ENCODE results near the gene HPCAL1. TPM values are rescaled to one million over a fixed set of nuclear protein-coding genes. Genes with fewer than 3 reads are reported as not detected.

HPCAL1 gene
- total and polyA plus RNA-seq, 2 donors (not counting 3 experiments of a cell fraction or from before 2014, with no cell fraction given) = 56.5 to 77.4 TPM

DNA sequence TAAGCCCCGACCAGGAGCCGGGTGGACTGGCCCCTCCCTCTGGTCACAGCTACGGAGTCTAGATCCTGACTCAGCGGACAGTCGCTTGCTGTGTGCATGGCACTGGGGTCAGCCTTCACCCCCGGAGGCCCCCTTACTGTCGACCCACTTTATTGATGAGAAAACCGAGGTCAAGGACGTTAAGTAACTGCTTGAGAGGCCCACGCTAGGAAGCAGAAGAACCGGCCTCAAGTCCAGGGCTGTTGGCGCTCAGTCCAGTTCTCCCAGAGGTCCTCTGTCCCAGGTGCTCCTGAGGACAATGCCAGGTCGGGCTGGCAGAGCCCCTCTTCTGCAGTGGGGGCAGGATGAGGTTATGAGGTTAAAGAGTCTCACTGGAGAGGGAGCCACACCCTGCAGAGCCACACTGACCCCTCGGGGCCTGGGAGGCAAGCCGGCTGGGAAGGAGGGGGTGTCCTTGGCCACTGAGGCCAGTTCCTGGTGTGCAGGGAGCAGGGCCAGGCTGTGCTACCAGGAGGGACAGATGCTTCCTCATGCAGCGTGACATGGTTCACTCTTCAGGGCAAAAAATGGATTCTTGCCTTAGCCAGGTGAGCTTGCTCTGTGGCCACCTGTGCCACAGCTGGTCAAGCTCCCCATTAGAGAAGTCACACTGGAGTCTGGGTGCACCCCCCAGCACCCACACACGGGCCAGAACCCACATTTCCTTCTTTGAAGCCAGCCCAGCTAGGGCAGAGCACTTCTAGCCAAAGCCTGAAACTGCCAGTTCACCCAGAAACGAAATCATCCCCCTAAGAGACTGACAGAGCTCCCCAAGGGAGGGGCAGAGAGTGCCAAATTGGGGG, 47.3 kb upstream of the HPCAL1 start:
- no peaks in the 10 kb centered on the region for H4K20me1 ChIP-seq (replicated peaks; ENCODE audit: control insufficient read depth, extremely low read depth, insufficient read depth, low read length)
- H3K9me3 ChIP-seq (replicated peaks; ENCODE audit: control insufficient read depth, insufficient read depth, low read length) = no peaks in the 10 kb centered on the region
- H3K4me2 ChIP-seq (ENCODE audit: insufficient read depth, low read length) = no peak overlapping the region
- H3K4me1 ChIP-seq (ENCODE audit: control insufficient read depth, extremely low read depth, insufficient read depth, low read length) = no peaks in the 10 kb centered on the region
- TF ChIP-seq JUN (IDR thresholded peaks at IDR 0.05; ENCODE audit: borderline replicate concordance, insufficient read depth, insufficient read length, low read depth) = no peak
- TF ChIP-seq, protein P1, sequence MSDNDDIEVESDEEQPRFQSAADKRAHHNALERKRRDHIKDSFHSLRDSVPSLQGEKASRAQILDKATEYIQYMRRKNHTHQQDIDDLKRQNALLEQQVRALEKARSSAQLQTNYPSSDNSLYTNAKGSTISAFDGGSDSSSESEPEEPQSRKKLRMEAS (IDR thresholded peaks at IDR 0.05; ENCODE audit: insufficient read depth, insufficient read length) = no peak
- TF ChIP-seq FOS (IDR thresholded peaks at IDR 0.05; ENCODE audit: borderline replicate concordance, insufficient read depth, low read length) = no peak
- no peak for TF ChIP-seq EZH2 (IDR thresholded peaks at IDR 0.05; ENCODE audit: borderline replicate concordance, low read depth, low read length, severe bottlenecking)
- no peak for TF ChIP-seq POLR2AphosphoS5 (IDR thresholded peaks at IDR 0.05; ENCODE audit: insufficient read depth, low read depth, low read length)
- TF ChIP-seq, protein P2, sequence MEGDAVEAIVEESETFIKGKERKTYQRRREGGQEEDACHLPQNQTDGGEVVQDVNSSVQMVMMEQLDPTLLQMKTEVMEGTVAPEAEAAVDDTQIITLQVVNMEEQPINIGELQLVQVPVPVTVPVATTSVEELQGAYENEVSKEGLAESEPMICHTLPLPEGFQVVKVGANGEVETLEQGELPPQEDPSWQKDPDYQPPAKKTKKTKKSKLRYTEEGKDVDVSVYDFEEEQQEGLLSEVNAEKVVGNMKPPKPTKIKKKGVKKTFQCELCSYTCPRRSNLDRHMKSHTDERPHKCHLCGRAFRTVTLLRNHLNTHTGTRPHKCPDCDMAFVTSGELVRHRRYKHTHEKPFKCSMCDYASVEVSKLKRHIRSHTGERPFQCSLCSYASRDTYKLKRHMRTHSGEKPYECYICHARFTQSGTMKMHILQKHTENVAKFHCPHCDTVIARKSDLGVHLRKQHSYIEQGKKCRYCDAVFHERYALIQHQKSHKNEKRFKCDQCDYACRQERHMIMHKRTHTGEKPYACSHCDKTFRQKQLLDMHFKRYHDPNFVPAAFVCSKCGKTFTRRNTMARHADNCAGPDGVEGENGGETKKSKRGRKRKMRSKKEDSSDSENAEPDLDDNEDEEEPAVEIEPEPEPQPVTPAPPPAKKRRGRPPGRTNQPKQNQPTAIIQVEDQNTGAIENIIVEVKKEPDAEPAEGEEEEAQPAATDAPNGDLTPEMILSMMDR (IDR thresholded peaks at IDR 0.05; ENCODE audit: extremely low read depth in 1 of 2, insufficient read depth in 1 of 2, low read depth in 1 of 2, low read length in 2 of 2) = no peak
- no peak for TF ChIP-seq MYC (IDR thresholded peaks at IDR 0.05; ENCODE audit: low read depth, low read length)
- no peak for TF ChIP-seq POLR2A (IDR thresholded peaks at IDR 0.05; ENCODE audit: low read depth, low read length)
- TF ChIP-seq GATA2 (IDR thresholded peaks at IDR 0.05; ENCODE audit: insufficient read depth, insufficient read length, low read depth, low read length) = no peak
- FAIRE-seq (no peak), DNase-seq (ENCODE audit: low read depth, low spot score) (no peak)
- H3K4me3 ChIP-seq (replicated peaks in 1 of 3; ENCODE audit: insufficient read depth in 1 of 3, low read depth in 1 of 3, low read length in 3 of 3) = no peak overlapping the region
- H3K36me3 ChIP-seq (ENCODE audit: control insufficient read depth in 2 of 2, extremely low read depth in 1 of 2, insufficient read depth in 2 of 2, low read length in 2 of 2) = no peaks in the 10 kb centered on the region
- no peaks in the 10 kb centered on the region for H3K27me3 ChIP-seq (ENCODE audit: control insufficient read depth in 2 of 2, insufficient read depth in 2 of 2, low read length in 2 of 2)
- no peak overlapping the region for H3K9ac ChIP-seq (replicated peaks; ENCODE audit: extremely low read depth, insufficient read depth, low read length)
- H3K27ac ChIP-seq (ENCODE audit: insufficient read depth, low read depth, low read length) = no peak overlapping the region
- no TSS peak for BruUV-seq (replicated peaks)
- H3K9me1 ChIP-seq (replicated peaks; ENCODE audit: control insufficient read depth, extremely low read depth, insufficient read depth, low read length) = no peaks in the 10 kb centered on the region
- dilution Hi-C loops (cut with MboI; ENCODE audit: extremely low pct_ligation_motif_present, low sequenced_read_pairs) = no loop called here
- POLR2A ChIA-PET = no interaction called here
- intact Hi-C loops (cut with micrococcal nuclease) = no loop called here
- H3K79me2 ChIP-seq (ENCODE audit: control insufficient read depth, insufficient read depth, low read length) = no peaks in the 10 kb centered on the region
- H2AFZ ChIP-seq (ENCODE audit: low read depth, low read length) = no peak overlapping the region
- CTCF ChIA-PET = interaction anchor here (0.6 kb wide), 1 partner anchor 12 kb away, joined by 3 read pairs; no protein-coding TSS in a partner anchor

Measured in endothelial cell of umbilical vein (primary cell).